ENCODE measurements around the gene FHOD3. TPM values are rescaled to one million over a fixed set of nuclear protein-coding genes. Genes with fewer than 3 reads are reported as not detected.

Gene FHOD3
- total RNA-seq, 1 experiment from 2014 or later, result 2.9 TPM

- BruUV-seq (replicated peaks), result no TSS peak
- no peak for DNase-seq
Measured at GRCh38 chr18:36532394-36532793, 234.9 kb downstream of the FHOD3 start.

DNA sequence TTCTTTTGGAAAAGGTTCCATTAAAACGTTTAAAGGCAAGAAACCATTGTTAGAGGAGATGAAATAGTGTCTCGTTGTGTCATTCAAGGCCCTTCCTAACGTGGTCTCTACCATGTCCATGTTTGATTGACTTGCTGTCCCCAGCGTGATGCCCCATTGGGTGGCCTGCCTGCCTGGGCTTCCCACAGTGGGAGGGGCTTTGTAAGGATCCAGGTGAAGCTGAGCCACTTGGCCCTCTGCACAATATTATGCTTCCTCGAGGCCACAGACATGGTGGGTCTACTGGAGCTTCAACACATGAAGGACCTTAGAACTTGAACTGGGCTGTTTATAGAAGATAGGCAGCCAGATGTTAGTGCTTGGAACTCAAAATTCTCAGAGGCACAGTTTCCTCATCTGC lies 235.3 kb downstream of the FHOD3 start:
- H3K36me3 Mint-ChIP-seq (ENCODE audit: insufficient read depth, unreplicated experiment), result no peaks in the 10 kb centered on the region
- no TSS peak for BruUV-seq (replicated peaks)
- peaks cover 4% of the 10 kb centered on the region for H3K4me1 Mint-ChIP-seq (ENCODE audit: low read depth, unreplicated experiment)
- no peak for DNase-seq
- no peaks in the 10 kb centered on the region for H3K9me3 Mint-ChIP-seq (ENCODE audit: low read depth, unreplicated experiment)
- H3K27ac Mint-ChIP-seq (ENCODE audit: unreplicated experiment), result no peak overlapping the region
- no peak for TF ChIP-seq CTCF (IDR thresholded peaks at IDR 0.05; ENCODE audit: unreplicated experiment)
- CTCF ChIA-PET, result no interaction called here
- intact Hi-C loops (cut with micrococcal nuclease; ENCODE audit: unreplicated experiment), result no loop called here
- peaks cover 19% of the 10 kb centered on the region for H3K27me3 Mint-ChIP-seq (ENCODE audit: unreplicated experiment)
- H3K4me3 Mint-ChIP-seq (ENCODE audit: low read depth, unreplicated experiment), result no peak overlapping the region

More at GRCh38 chr18:36532394-36532793, 234.9 kb downstream of the FHOD3 start:
- CTCF ChIA-PET, result no interaction called here
- Mint-ChIP-seq H3K4me1 (ENCODE audit: low read depth, unreplicated experiment) (peaks cover 9% of the 10 kb centered on the region), H3K27ac (ENCODE audit: unreplicated experiment) (no peak overlapping the region), H3K9me3 (ENCODE audit: low read depth, unreplicated experiment) (no peaks in the 10 kb centered on the region), H3K36me3 (ENCODE audit: insufficient read depth, unreplicated experiment) (no peaks in the 10 kb centered on the region), H3K4me3 (ENCODE audit: low read depth, unreplicated experiment) (no peak overlapping the region), H3K27me3 (ENCODE audit: unreplicated experiment) (peaks cover 19% of the 10 kb centered on the region)
- no peak for TF ChIP-seq CTCF (IDR thresholded peaks at IDR 0.05; ENCODE audit: unreplicated experiment)
- intact Hi-C loops (cut with micrococcal nuclease; ENCODE audit: unreplicated experiment), result no loop called here

DNA sequence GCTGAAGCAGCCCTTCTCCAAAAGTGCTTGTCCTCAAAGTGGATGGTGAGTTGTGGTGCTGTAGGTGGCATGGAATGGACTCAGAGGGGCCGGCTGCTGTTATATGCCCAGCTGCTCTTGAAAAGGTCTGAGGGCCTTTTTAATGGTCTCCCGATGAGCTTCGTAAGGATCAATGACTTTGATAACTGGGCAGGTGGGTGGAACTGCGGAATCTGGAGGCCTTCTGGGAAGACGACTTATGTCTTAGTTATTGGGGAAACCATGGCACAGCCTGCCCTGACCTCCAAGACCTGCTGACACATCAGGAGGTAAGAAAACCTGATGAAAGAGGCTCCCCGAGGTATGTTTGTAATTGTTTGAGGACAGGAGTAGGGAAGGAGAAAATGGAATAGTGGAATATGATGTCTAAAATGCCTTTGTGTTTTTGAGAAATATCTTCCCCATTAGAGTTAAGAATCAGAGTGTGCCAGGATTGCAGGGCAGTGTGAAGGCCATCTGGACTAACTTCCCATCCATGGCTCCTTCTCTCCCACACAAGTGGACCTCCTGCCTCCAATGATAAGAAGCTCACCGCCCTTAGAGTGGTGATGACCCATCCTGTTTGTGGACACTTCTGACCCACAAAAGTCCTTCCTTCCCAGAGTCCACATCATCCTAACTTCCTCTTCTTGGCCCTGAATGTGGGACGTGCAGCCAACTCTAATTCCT lies 236.1 kb downstream of the FHOD3 start:
- CTCF ChIA-PET, result no interaction called here
- H3K9me3 Mint-ChIP-seq (ENCODE audit: low read depth, unreplicated experiment), result no peaks in the 10 kb centered on the region

GRCh38 chr18:36534154-36534688 lies 236.7 kb downstream of the FHOD3 start:
- no peaks in the 10 kb centered on the region for H3K36me3 Mint-ChIP-seq (ENCODE audit: insufficient read depth, unreplicated experiment)
- no TSS peak for BruUV-seq (replicated peaks)
- DNase-seq, result no peak
- no peak overlapping the region for H3K4me3 Mint-ChIP-seq (ENCODE audit: low read depth, unreplicated experiment)
- H3K9me3 Mint-ChIP-seq (ENCODE audit: low read depth, unreplicated experiment), result no peaks in the 10 kb centered on the region
- no peak overlapping the region for H3K27ac Mint-ChIP-seq (ENCODE audit: unreplicated experiment)
- H3K27me3 Mint-ChIP-seq (ENCODE audit: unreplicated experiment), result peaks cover 28% of the 10 kb centered on the region
- CTCF ChIA-PET, result interaction anchor here (0.5 to 0.8 kb wide), 2 partner anchors 21 to 25 kb away, joined by 4 read pairs; no protein-coding TSS in a partner anchor
- intact Hi-C loops (cut with micrococcal nuclease; ENCODE audit: unreplicated experiment), result no loop called here
- TF ChIP-seq CTCF (IDR thresholded peaks at IDR 0.05; ENCODE audit: unreplicated experiment), result no peak
- H3K4me1 Mint-ChIP-seq (ENCODE audit: low read depth, unreplicated experiment), result no peaks in the 10 kb centered on the region

More for the DNA sequence above, 236.1 kb downstream of the FHOD3 start:
- intact Hi-C loops (cut with micrococcal nuclease; ENCODE audit: unreplicated experiment), result no loop called here
- Mint-ChIP-seq H3K4me1 (ENCODE audit: low read depth, unreplicated experiment) (no peaks in the 10 kb centered on the region), H3K4me3 (ENCODE audit: low read depth, unreplicated experiment) (no peak overlapping the region), H3K36me3 (ENCODE audit: insufficient read depth, unreplicated experiment) (no peaks in the 10 kb centered on the region), H3K27me3 (ENCODE audit: unreplicated experiment) (peaks cover 22% of the 10 kb centered on the region), H3K27ac (ENCODE audit: unreplicated experiment) (no peak overlapping the region)
- DNase-seq, result no peak
- BruUV-seq (replicated peaks), result no TSS peak
- TF ChIP-seq CTCF (IDR thresholded peaks at IDR 0.05; ENCODE audit: unreplicated experiment), result no peak
